Stimulated activated CD8-positive, alpha-beta memory T cell treated with anti-CD3 and anti-CD28 coated beads, Interleukin-12 subunit alpha, Interleukin-12 subunit beta, amount 100 ng/mL, for 1 hour (primary cell): ENCODE results near the gene ATP6V1E1.

Experiments used
- DNase-seq: peaks from one replicate; pipeline ENCODE4 v3.0.0-alpha.2; 2020; ENCODE audit warnings: low read depth

ATP6V1E1 gene

DNA sequence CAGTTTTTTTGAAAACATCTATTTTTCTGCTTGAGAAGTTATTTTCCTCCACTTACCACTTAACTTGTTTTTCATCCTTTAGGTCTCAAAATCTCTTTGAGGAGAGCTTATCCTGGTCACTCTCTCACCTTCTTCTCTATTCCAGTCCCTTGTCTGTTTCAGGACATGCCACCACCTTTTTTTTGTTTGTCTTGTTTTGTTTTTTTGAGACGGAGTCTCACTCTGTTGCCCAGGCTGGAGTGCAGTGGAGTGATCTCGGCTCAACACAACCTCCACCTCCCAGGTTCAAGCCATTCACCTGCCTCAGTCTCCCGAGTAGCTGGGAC lies 5.4 kb upstream of the ATP6V1E1 start:
- DNase-seq: no peak

DNA sequence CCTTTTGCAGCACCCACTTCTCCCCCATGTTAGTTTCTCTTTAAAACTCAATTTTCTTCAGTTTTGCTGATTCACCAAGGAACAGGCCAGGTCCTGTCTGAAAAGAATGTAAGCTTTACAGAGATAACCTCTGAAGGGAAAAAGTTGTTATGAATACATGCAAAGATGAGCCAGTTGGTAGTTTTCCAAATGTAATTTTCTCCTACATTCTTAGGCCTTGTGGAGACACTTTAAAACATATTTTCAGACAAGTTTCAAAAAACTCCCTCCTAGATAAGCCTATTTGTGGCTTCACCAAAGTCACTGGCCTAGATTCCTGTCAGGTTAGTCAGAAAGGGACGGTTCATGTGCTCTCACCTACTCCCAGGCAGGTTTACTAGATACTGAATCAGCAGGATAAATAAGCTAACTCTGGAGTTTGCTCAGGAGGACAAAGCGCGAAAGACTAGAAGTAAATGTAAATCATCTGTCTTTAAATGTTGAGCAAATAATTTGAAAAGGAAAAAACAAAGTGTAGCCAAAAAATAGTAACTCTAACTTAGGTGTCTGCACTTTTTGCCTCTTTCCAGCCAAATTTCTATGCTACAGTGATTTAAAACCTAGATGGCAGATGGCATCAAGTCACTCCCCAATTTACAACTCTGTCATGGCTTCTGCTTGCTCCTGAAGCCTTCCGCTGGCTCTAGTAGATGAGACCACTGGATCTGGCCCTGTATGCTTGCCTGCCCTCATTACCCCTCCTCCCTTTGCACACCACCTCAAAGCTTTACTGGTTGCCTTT lies 4.9 kb upstream of the ATP6V1E1 start:
- DNase-seq: no peak

DNA sequence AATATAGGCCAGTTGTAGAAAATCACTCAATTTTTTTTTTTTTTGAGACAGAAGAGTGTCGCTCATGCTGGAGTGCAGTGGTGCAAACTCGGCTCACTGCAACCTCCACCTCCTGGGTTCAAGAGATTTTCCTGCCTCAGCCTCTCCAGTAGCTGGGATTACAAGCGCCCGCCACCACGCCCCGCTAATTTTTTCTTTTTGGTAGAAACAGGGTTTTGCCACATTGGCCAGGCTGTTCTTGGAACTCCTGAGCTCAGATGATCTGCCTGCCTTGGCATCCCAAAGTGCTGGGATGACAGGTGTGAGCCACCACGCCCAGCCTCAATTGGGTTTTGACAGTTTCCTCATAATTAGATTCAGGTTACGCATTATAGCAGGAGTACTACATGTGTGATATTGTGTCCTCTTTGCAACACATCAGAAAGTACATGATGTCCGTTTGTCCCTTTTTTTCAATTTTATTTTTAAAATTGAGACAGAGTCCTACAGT lies 2.6 kb upstream of the ATP6V1E1 start:
- no peak for DNase-seq

DNA sequence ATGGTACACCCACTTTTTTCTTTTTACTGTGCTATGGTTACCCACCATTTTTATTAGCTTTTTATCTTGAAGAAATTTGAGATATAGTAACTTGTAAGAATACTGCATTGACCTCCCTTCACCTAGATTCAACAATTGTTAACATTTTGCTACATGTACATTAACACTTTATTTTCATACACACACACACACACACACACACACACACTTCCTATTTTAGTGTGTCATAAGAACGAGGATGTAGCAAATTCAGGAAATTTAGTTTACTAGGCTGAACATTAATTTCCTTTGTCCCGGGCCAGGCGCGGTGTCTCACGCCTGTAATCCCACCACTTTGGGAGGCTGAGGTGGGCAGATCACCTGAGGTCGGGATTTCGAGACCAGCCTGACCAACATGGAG lies 1.1 kb upstream of the ATP6V1E1 start:
- no peak for DNase-seq

DNA sequence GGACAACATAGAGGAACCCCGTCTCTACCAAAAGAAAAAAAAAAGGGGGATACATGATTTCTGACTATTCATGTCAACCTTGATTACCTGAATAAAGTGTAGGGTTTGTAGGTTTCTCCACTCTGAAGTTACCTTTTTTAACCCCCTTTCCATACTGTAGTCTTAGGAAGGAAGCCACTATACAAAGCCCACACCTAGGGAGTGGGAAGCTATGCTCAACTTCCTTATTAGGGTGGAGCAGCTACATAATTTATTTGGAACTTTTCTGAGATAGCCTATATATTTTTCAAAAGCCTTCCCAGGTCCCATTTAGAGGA lies 582 bp upstream of the ATP6V1E1 start:
- no peak for DNase-seq

DNA sequence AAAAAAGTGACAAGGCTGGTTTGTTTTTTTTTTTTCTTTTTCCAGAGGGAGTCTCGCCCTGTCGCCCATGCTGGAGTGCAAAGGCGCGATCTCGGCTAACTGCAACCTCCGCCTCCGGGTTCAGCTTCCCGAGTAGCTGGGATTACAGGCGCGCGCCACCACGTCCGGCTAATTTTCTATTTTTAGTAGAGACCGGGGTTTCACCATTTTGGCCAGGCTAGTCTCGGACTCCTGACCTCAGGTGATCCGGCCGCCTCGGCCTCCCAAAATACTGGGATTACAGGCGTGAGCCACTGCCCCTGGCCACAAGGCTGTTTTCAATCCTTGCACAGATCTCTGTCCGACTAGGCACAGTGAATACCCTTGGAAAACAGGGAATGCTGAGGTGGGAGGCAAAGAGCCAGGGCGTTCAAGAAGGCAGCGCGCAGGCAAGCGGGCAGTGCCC lies 566 bp downstream of the ATP6V1E1 start:
- DNase-seq: no peak

DNA sequence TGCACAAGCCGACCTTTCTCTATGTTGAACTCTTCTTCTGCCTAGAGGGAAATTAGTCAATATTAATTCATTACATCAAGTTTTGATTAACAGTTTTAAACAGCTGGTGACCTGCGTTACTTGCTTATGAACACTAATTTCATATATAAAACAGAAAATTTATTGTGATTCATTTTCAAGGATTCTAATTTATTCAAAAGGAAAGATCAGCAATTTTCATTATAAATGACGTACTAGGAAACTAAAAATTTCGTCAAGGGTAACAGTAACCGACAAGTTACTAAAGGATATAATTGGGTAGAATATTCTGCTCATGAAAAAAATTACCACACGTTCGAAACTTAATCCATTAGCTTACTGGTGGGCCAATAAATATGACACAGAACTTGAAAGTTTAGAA lies 15.3 kb downstream of the ATP6V1E1 start:
- no peak for DNase-seq

DNA sequence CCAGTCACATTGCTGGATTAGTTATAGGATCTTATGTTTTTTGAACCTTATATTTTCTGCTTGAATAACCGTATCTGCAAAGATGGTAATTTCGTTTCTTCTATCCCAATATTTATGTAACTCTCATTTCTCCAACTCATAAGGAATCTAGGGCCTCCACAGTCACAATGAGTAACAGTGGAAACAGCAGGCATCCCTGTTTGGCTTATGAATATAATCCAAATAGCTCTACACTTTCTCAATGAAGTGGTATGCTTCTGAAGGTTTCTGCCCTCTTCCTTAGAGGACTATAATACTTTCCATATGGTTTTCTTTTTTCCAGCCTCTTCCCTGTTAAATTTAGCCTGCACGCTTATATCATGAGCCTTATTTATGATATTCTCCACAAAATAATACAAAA lies 16.5 kb downstream of the ATP6V1E1 start:
- DNase-seq: no peak

DNA sequence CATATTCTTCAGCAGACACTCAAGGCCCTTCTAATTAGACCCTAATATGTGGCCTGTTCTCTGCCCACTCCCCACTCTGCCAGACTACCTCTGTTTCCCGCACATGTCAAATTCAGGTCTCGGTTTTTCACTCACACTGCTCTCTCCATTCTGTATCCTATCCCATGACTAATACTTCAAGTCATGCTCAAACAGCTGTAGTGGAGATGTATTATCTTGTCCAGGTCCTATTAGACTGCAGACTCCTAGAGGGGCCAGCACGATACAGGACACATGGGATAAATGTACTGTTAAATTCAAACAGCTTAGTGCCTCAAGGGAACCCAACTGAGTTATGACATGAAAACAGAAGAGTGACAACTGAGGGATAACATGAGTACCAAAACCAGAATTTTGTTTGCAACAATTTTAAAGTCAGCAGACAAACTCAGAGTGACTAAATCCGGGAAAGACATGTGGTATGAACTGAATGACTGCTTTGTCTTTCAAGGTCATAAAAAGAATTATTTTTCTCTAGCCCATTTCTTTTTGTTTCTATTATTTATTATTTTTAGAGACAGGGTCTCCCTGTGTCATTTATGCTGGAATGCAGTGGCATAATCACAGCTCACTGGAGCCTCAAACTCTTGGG lies 20.5 kb downstream of the ATP6V1E1 start:
- DNase-seq: no peak

DNA sequence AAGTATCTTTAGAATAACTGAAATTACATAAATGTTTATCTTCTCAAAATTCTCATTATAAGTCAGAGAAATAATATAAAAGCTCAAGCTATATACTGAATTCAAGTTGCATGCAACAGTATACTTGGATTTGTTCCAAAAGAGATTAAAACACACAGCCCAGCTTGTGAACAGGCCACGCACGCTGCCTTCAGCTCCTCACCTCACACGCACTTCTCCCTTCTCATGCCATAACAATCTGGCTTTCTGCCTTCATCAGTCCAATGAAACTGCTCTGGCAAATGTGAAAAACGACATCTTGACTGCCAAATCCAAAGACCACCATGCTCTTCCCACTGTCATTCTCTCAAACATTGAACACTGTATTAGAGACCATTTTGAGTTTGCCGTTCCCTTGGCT lies 22.1 kb downstream of the ATP6V1E1 start:
- DNase-seq: no peak

DNA sequence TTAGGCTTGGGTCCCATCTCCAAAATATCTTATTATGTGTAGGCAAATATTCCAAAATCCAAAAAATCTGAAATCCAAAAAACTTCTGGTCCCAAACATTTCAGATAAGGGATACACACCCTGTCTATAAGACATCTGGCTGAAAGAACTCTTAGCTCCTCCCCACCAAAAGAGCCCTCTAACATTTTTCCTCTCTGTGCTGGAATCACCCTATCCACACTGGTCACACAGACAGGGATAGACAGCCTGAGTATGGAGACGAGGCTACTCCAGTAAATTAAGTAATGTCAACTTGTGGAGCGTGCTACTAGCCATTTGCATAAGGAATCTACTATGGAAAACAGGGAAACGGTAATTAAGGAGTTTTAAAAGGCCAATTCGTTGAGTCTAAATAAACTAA lies 24.9 kb downstream of the ATP6V1E1 start:
- DNase-seq: no peak

DNA sequence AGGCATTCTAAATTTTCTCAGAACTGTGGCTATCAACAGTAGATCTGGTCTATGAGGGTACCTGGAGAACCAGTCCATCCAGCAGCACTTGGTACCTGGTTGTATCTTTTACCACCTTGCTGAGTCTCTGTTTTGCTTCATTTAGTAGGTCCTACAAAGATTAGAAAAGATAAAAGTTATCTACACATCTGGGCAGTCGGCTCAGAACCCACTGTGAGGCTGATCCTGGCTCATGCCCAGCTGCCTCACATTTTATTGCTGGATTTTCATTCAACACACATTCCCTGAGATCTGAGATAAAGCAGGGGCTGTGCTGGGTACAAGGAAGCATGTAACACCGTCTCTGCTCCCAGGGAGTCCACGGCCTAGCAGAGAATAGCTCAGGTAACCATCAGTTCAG lies 27.5 kb downstream of the ATP6V1E1 start:
- no peak for DNase-seq

DNA sequence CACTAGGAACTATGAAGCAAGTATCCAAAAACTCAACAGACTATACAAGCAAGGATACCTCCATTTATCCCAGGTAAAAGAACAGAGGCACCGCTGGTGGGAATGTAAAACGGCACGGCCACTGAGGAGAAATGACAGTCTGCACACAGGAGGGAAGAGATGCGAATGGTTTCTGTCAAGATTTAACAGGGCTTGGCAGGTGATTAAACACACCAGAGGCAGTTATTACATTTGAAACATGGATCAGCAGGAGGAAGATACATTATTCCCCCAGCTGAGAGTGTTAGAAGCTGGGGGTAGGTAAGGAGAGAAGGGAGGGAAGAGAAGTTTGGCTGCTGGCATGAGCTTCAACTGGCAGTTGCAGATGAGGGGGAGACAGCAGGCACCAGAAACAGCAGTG lies 30.2 kb downstream of the ATP6V1E1 start:
- DNase-seq: no peak

DNA sequence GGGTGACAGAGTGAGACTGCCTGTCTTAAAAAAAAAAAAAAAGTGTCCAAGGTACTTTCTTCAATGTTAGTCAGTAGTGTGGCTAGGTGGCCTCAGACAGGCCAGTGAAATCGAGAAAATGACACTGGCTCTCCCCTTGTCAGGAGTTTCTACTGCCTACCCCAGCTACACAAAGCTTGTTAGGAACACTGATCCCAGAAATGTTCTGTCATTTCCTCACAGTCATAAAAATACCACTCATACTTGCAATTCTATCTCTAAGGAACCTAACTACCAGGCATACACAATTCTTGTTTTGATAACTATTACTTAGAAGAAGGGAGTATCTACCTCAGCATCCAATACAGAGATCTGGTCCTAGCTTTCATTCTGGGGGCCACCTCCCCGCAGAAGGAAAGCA lies 31.3 kb downstream of the ATP6V1E1 start:
- DNase-seq: no peak

DNA sequence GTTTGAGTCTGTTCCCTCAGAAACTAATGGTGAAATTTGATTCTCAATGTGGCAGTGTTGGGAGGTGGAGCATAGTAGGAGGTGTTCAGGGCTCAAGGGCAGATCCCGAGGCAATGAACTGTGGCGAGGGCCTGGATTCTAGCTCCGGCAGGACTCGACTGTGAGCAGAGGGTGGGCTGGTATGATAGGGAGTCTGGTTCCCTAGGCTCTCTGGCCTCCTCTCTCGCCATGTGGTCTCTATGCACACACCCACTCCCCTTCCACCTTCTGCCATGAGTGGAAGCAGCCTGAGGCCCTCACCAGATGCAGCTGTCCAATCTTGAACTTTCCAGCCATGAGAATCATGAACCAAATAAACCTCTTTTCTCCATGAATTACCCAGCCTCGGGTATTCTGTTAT lies 32.3 kb downstream of the ATP6V1E1 start:
- no peak for DNase-seq

DNA sequence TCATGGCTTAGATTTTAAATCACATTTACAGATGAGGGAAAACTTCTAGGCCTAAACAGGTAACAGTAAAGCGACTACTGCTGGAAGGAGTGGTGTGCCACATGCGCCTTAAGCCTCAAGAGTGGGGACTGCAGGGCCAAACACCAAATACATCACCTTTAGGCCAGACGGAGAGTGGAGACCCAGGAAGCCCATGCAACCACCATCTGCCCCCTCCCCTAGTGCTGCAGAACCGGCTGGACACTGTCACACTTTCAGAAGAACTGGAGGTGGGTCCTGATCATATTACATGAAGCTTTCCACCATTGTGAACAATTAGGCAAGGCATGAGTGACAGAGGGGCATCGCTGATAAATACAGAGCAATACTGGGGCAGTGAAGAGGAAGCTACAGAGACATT lies 36.3 kb downstream of the ATP6V1E1 start:
- DNase-seq: no peak

DNA sequence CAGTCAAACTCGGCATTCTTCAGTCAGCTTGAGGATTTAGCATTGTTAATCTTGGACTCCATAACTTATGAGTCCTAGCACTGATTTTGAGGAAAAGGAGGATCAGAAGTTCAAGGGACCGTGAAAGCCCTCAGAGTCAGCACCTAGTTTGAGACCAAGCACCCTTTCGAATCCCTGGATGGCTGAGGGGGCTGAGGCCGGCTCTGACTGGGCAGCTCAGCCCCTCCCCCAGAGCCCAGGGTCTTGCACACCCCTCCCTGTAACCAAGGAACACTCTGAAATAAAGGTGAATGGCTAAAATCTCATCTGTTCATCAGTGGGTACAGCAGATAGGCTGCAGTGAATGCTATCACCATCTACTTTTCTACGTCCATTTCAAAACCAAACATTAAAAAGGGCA lies 38.0 kb downstream of the ATP6V1E1 start:
- DNase-seq: no peak

DNA sequence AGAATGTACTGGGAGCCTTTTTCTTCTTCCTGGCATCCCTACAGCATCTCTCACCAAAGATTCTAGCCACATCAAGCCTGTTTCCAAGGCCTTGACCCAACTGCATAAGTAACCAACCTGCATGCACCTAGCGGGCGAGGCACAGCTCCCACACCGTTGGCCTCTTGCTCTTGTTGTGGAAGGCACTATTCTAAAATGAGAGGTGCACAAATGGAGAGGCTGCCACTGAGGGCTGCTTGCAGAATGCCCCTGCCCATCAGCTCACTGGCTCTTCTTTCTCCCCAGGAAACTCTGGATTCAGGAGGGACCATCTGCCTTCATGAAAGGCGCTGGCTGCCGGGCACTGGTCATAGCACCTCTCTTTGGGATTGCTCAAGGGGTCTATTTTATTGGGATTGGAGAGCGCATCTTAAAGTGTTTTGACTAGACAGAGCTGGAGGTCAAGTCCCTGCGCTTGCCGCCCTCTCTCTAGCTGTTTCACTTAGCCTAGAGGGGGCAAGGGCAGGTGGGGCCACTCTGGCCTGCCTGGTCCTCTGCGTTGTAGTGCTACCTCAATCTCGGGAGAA lies 38.7 kb downstream of the ATP6V1E1 start:
- DNase-seq: no peak

DNA sequence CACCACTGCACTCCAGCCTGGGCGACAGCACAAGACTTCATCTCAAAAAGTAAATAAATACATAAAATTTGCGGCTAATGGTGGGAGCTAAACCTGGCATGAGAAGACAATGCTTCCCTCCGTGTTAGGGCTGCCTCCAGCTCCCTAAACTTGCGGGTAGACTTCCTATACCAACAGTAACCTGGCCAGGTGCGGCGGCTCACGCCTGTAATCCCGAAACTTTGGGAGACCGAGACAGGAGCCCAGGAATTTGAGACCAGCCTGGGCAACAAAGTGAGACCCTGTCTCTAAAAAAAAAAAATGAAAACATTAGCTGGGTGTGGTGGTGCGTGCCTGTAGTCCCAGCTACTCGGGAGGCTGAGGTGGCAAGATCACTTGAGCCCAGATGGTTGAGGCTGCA lies 39.9 kb downstream of the ATP6V1E1 start:
- DNase-seq: no peak

DNA sequence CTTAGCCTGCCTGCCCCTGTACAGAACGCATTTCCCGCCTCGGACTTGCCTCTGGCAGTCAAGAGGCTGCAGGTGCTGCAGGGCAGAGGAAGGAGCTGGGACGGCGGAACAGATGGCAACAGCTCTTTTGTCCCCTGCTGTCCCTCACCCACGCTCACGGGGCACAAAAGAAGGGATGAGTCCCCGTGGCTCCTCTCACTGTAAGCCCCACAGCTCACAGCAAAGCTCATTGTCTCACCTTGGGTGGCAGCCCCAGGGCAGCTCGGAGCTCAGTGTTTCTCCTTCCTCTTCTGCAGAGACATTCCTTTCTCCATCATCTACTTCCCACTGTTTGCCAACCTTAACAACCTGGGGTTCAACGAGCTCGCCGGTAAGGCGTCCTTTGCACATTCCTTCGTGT lies 40.9 kb downstream of the ATP6V1E1 start:
- no peak for DNase-seq

DNA sequence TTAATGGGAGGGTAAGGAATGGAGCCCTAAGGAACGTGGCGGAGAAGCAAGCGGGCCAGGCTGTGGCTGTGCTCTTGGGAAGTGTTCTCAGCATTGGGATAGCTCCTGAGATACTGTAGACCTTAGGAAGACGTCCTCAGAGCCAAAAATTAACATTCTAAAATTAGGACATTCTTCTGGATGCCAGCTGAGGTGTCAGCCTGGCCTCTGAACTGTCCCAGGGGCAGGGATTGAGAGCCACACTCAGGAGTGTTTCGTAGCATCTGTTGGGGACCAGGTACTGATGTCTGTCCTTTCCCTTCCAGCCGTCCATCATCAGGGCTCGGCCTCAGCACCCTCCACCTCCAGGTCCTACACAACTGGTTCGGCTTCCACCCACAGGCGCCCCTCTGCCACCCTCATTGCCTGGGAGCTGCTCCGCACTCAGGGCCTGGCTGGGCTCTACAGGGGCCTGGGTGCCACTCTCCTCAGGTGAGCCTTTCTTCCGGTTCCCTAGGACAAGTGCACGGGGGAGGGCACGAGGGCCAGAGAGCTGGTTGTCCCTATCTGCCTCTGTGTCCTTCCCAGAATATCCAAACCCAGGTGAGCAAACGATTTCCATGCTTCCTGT lies 41.6 kb downstream of the ATP6V1E1 start:
- no peak for DNase-seq

DNA sequence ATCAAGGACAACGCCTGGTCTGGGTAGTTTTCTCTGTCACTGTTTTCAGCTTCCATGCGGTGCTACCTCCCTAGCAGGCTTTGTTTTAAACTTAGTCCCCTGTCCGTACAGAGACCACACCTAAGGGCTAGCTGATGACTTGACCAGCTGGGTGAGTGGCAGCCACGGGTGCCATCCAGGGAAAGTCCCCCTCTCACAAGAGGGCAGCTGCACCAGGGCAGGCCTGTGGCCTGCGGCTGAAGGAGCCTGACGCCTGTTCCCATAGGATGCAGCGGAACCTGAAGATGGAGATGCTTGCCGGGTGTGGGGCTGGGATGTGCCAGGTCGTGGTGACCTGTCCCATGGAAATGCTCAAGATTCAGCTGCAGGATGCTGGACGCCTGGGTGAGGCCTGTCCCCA lies 45.4 kb downstream of the ATP6V1E1 start:
- DNase-seq: no peak

DNA sequence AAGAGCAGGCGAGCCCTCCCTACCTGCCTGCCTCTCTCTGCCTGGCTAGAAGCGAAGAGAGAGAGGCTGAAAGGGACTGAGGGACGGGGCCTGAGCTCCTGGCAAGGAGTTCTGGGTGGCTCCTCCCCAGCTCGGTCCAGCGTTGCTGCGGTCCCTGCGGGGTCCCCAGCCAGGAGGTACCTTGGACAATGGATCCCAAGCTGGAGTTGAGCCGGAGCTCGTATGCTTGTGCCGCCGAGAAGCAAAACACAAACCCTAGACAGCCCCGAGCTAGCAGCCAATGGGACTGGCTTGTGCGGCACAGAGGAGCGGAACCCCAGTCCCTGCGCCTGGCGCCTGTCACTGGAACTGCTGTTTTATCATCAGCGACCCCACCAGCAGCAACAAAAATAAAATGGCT lies 46.9 kb downstream of the ATP6V1E1 start:
- no peak for DNase-seq
